Amniotic stem cell (primary cell): ENCODE data around the gene MAX.

Experiments used
- DNase-seq: peaks from one replicate; lab custom pipeline; 2025; lab: John Stamatoyannopoulos, UW

The MAX gene

GRCh38 chr14:65073605-65074201, 28.6 kb downstream of the MAX start:
- DNase-seq: no peak

DNA sequence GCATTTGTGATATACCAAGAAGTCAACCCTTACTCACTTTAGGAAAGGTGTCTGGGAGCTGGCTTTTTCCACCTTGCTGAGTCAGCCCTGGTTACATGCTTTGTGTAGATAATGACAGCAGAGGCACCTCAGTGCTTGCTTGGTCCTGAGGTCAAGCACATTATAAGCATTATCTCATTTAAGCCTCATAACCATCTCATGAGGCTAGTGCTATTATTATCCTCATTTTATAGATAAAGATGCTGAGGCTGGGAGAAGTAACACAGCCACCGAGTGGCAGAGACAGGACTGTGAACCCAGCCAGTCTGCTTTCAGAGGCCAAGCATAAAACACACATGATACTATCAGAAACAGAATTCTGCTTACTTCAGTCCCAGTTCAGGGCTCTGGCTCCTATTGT, 29.4 kb downstream of the MAX start:
- no peak for DNase-seq

- no peak for DNase-seq
Measured at GRCh38 chr14:65072256-65072655, 30.1 kb downstream of the MAX start.

DNA sequence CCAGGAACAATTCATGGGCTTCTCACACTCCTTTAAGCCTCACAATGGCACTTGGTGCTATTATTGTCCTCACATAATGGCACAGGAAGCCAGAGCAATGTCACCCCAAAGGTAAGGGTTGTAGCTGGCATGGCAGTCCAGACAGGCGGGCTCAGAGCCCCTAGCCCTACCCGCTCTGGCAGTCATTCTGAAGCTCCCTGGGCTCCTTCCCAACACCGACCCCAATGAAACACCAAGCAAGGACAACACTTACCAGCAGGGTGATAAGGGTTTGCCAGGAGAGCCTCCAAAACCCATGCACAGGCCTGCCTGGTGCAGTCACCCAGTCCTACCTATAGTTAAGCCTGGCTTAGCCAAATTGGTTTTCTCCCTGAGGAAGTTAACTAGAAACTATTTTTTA, 30.8 kb downstream of the MAX start:
- DNase-seq: no peak

- no peak for DNase-seq
Measured at GRCh38 chr14:65070471-65070976, 31.8 kb downstream of the MAX start.

GRCh38 chr14:65069874-65070413, 32.4 kb downstream of the MAX start:
- DNase-seq: no peak

- no peak for DNase-seq
Measured at GRCh38 chr14:65065719-65066118, 36.6 kb downstream of the MAX start.

DNA sequence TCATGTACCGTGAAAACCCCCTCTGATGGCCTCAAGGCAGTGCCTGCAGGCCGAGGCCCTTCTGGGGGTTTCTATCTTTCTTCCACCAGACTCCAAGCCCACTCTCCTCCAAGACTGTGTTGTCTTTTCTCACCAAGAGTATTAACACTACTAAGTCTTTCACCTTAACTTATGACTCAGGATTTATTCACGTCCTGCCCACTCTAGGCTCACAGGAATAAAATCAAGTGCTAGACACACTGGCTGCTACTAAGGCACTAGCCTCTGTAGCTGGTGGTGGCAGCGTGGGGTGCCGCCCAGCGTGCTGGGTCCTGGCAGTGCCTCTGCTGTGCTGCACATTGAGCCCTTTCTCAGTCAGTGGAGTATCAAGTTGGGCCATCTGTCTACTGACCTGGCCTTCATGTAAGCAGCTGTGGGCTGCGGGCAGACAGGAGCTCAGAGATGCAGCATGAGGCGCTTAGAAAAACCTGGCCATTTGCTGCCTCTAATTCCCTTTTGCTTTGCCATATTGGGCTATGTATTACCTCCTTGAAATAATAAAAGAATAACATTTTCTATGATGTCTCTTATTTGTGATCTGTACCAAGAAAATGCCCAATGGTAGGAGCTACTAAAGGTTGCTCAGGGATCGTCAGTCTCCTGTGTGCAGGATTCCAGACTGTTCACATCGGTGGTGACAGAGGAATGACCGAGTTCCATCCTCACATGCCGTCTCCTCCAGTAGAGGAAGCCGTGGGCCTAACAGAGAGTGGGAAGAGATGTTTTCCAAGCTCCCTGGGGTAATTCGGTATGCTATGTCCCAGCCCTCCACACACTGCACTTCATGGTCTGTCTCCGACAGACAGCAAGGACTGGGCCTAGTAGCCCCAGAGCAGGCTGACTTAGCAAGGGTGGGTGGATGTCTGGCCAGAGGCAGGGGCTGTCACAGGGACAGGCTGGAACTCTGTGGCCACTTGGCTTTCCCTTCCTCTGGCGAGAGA, 39.9 kb downstream of the MAX start:
- no peak for DNase-seq

DNA sequence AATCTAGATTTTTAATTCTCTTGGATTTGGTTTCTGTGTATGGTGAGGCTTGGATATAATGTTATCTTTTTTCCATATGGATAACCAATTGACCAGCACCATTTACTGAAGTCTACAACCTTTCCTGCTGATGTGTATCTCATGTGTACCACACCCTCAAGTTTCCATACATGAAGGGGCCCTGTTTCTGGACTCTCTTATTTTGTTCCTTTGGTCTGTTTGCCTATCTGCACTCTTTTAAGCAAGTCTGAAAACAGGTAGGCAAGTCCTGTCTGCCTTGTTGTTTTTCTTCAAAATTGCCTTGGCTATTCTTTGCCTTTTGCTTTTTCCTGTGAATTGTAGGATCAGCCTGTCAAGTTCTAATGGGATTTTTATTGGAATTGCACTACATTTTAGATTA, 44.6 kb downstream of the MAX start:
- no peak for DNase-seq

DNA sequence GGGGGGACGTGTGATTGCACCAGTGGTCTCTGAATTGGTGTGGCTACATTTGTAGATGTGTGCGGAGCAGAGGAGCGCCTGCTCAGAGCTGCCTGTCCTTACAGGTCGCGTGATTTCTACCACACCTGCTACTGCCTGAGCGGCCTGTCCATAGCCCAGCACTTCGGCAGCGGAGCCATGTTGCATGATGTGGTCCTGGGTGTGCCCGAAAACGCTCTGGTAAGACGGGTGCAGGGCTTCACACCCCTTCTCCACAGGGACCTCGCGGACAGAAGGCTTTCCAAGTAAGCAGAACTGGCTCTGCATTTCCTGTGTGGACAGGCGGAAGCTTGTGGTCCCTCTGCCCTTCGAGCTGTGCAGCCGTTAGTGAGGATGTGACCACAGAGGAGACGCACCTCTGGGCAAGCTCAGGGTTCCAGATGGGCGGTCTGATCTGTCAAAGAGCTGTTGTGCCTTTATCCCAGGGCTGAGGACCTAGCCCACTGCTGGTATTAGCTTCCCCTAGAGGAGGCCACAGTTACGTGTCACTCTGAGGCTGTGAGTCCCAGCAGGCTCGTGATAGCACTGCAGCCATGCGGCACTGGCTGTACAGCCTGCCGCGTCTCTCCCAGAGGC, 47.7 kb downstream of the MAX start:
- no peak for DNase-seq

DNA sequence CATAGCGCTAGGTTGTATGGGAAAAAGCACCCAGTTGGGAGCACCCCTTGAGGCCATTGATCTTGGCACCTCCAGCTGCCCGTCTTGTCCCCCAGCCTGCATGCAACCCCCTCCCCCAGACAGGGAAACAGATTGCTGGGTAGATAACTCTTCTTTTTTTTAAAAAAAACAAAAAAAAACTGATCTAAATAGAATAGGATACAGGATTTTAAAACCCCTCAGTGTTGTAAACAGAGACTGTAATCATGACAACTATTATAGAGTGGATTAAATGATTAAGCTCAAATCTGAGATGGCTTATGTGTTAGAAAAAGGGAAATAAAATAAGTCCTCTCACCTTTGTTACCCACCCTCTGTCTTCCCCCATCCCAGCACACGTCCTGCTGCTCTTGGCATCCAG, 48.9 kb downstream of the MAX start:
- DNase-seq: no peak

GRCh38 chr14:65052832-65053231, 49.5 kb downstream of the MAX start:
- DNase-seq: no peak

- DNase-seq: no peak
Measured at GRCh38 chr14:65045709-65046108, 56.6 kb downstream of the MAX start.

GRCh38 chr14:65045006-65045405, 57.3 kb downstream of the MAX start:
- DNase-seq: no peak

DNA sequence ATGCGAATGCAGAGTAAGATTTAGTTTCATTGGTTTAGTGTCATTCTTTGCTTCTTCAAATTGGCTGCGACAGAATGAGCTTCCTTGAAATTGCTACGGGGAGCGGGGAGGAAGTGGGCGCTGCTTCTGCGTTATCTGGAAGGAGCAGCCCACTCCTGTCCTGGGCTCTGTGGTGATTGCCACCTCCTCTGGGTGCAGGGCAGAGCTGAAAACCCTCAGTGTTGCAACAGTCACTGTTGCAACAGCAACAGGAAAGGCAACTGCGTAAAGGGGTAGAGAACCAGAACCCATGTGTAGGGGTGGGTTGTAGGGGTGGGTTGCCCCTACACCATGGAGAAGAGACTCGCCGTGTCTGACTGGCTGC, 57.7 kb downstream of the MAX start:
- no peak for DNase-seq

DNA sequence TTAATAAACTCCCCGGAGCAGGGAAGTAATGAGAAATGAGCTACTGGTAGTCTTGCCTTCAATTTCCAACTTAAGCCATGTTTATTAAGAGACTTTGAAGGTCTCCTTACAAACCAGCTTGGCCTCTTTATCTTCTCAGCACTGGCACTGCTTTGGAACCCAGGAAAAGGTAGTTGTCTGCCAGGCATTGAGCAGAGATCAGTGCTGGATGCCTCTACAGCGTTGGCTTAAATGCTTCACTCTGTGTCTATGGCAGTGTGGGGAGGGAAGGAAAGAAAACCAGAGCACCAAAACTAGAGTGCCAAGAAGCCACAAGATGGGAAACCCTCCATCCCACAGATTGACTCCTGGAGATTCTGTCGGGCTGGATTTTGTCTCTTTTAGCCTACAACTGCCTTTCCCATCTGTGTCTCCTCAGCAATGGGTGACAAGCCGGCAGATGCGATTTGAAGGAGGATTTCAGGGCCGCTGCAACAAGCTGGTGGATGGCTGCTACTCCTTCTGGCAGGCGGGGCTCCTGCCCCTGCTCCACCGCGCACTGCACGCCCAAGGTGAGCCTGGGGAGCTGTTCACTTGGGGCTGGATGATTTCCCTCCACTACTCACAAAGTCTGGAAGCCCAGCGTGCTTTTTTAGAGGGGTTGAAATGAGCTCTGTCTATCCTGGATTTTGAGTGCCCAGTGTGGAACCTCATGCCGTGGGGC, 58.3 kb downstream of the MAX start:
- no peak for DNase-seq

- DNase-seq: no peak
Measured at GRCh38 chr14:65042731-65043372, 59.5 kb downstream of the MAX start.

GRCh38 chr14:65042296-65042695, 60.0 kb downstream of the MAX start:
- DNase-seq: no peak

- no peak for DNase-seq
Measured at GRCh38 chr14:65041434-65041915, 60.8 kb downstream of the MAX start.

GRCh38 chr14:65040666-65041433, 61.5 kb downstream of the MAX start:
- DNase-seq: no peak

DNA sequence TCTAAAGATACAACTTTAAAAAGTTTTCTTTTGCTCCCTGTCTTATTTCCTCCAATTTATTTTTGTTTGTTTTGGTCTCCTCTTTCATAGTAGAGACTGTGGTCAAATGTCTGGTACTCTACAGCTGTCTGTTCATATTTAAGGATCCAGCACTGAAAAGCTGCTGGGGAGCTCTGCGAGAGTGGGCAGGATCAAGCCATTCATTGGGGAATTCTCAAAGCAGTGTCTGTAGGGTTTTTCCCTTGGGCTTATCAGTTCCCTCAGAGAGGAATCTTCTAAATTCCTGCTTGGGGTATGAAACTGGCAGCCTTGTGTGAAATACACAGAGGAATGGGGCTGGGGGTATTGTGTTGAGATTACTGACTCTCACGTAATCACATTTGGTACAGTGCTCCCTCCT, 63.4 kb downstream of the MAX start:
- no peak for DNase-seq
